Activated naive CD8-positive, alpha-beta T cell (primary cell): ENCODE data around the gene SLC25A47.
"Not testable (repeated sequence)": the region's sequence is repeated elsewhere in the genome, so short reads cannot be mapped to it uniquely, and the experiment has no call there.

Experiments used
- H3K27ac Mint-ChIP-seq: one replicate; pipeline ENCODE4 v1.8.0; 2021; ENCODE audit warnings: mixed read lengths
- H3K27me3 Mint-ChIP-seq: one replicate; pipeline ENCODE4 v1.8.0; 2021; ENCODE audit warnings: mixed read lengths
- H3K36me3 Mint-ChIP-seq: one replicate; pipeline ENCODE4 v1.8.0; 2021; ENCODE audit warnings: mixed read lengths
- H3K4me1 Mint-ChIP-seq: one replicate; pipeline ENCODE4 v1.8.0; 2021; ENCODE audit warnings: low read depth, mixed read lengths
- H3K4me3 Mint-ChIP-seq: one replicate; pipeline ENCODE4 v1.8.0; 2021; ENCODE audit warnings: mild to moderate bottlenecking, mixed read lengths
- H3K9me3 Mint-ChIP-seq: one replicate; pipeline ENCODE4 v1.8.0; 2021; ENCODE audit warnings: low read depth, mixed read lengths

SLC25A47 gene

DNA sequence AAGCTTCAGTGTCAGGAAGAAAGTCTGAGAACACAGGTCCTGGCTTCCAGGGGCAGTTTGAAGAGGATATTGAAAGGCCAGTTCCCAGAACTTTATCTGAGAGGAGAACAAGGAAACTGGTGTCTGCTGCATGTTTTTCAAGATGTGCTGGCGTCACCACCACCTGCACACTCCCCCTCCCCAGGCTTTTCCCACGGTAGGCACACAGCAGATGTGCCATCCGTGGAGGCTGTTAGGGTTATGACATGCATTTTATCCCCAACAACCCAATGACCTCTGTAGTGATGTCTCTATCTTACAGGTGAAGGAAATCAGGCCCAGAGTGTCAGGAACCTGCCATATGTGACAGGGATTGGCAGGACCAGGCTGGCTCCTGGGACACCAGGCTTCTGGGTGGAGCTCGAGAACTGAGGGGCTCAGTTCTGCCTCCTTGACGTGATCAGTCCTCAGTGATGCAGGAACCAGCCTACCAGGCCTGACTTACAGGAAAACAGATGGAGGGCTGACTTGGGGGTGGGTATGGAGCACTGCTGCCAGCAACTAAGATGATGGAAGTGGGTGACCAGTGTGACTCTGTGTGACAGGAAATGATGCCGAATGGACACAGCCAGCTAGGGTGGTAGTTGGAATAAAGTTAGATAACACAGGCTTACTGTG, 16.8 kb downstream of the SLC25A47 start:
- Mint-ChIP-seq H3K4me3 (no peak overlapping the region), H3K4me1 (peaks cover 14% of the 10 kb centered on the region), H3K27me3 (no peaks in the 10 kb centered on the region), H3K27ac (no peak overlapping the region), H3K9me3 (no peaks in the 10 kb centered on the region), H3K36me3 (peaks cover 11% of the 10 kb centered on the region)

- Mint-ChIP-seq H3K9me3 (no peaks in the 10 kb centered on the region), H3K27ac (no peak overlapping the region), H3K36me3 (peaks cover 11% of the 10 kb centered on the region), H3K4me3 (no peak overlapping the region), H3K4me1 (peaks cover 14% of the 10 kb centered on the region), H3K27me3 (no peaks in the 10 kb centered on the region)
These were observed 17.3 kb downstream of the SLC25A47 start for GRCh38 chr14:100340423-100340813.

- H3K27me3 Mint-ChIP-seq, result no peaks in the 10 kb centered on the region
- H3K4me1 Mint-ChIP-seq, result peaks cover 11% of the 10 kb centered on the region
- peak overlapping the region; percentile 23 for H3K27ac Mint-ChIP-seq
- no peak overlapping the region for H3K4me3 Mint-ChIP-seq
- peaks cover 11% of the 10 kb centered on the region for H3K36me3 Mint-ChIP-seq
- no peaks in the 10 kb centered on the region for H3K9me3 Mint-ChIP-seq
These were observed 18.3 kb downstream of the SLC25A47 start for GRCh38 chr14:100341301-100342031.

- Mint-ChIP-seq H3K27ac (peak overlapping the region; percentile 23), H3K9me3 (no peaks in the 10 kb centered on the region), H3K27me3 (no peaks in the 10 kb centered on the region), H3K36me3 (peaks cover 10% of the 10 kb centered on the region), H3K4me3 (no peak overlapping the region), H3K4me1 (peaks cover 11% of the 10 kb centered on the region)
These were observed 19.1 kb downstream of the SLC25A47 start for GRCh38 chr14:100342195-100342594.

GRCh38 chr14:100342826-100343225, 19.7 kb downstream of the SLC25A47 start:
- Mint-ChIP-seq H3K36me3 (peaks cover 10% of the 10 kb centered on the region), H3K4me1 (peaks cover 11% of the 10 kb centered on the region)
- H3K27me3 Mint-ChIP-seq, H3K4me3 Mint-ChIP-seq, H3K9me3 Mint-ChIP-seq, H3K27ac Mint-ChIP-seq: not testable (repeated sequence)

- Mint-ChIP-seq H3K4me1 (peaks cover 11% of the 10 kb centered on the region), H3K36me3 (peaks cover 10% of the 10 kb centered on the region)
- H3K27me3 Mint-ChIP-seq, H3K4me3 Mint-ChIP-seq, H3K27ac Mint-ChIP-seq, H3K9me3 Mint-ChIP-seq: not testable (repeated sequence)
These were observed 21.5 kb downstream of the SLC25A47 start for GRCh38 chr14:100344657-100345056.

DNA sequence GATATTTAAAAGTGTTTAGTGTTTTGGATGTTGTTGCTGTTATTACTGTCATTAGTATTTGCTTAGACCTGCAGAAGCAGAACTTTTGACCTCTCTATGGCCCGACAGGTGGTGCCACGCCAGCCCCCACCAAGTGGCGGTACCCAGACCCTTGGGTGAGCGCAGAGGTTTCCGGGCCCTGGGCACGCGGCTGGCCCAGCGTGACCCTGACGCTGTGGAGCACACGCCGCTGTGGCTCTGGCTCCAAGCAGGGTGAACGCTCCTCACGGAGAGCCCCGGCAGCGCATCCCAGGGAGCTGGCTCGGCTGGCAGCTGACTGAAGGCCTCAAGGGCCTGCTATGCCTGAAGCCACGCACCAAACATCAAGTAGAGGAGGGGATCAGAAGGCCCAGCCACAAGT, 22.6 kb downstream of the SLC25A47 start:
- Mint-ChIP-seq H3K27ac (no peak overlapping the region), H3K4me3 (no peak overlapping the region), H3K4me1 (peaks cover 11% of the 10 kb centered on the region), H3K36me3 (peaks cover 12% of the 10 kb centered on the region), H3K27me3 (no peaks in the 10 kb centered on the region), H3K9me3 (no peaks in the 10 kb centered on the region)

GRCh38 chr14:100346306-100347091, 23.4 kb downstream of the SLC25A47 start:
- Mint-ChIP-seq H3K4me3 (no peak overlapping the region), H3K4me1 (peaks cover 5% of the 10 kb centered on the region), H3K27me3 (no peaks in the 10 kb centered on the region), H3K9me3 (no peaks in the 10 kb centered on the region), H3K36me3 (peaks cover 16% of the 10 kb centered on the region), H3K27ac (no peak overlapping the region)

- Mint-ChIP-seq H3K36me3 (peaks cover 19% of the 10 kb centered on the region), H3K4me3 (no peak overlapping the region), H3K27me3 (no peaks in the 10 kb centered on the region), H3K27ac (no peak overlapping the region), H3K4me1 (no peaks in the 10 kb centered on the region), H3K9me3 (no peaks in the 10 kb centered on the region)
These were observed 25.2 kb downstream of the SLC25A47 start for GRCh38 chr14:100348253-100348729.

DNA sequence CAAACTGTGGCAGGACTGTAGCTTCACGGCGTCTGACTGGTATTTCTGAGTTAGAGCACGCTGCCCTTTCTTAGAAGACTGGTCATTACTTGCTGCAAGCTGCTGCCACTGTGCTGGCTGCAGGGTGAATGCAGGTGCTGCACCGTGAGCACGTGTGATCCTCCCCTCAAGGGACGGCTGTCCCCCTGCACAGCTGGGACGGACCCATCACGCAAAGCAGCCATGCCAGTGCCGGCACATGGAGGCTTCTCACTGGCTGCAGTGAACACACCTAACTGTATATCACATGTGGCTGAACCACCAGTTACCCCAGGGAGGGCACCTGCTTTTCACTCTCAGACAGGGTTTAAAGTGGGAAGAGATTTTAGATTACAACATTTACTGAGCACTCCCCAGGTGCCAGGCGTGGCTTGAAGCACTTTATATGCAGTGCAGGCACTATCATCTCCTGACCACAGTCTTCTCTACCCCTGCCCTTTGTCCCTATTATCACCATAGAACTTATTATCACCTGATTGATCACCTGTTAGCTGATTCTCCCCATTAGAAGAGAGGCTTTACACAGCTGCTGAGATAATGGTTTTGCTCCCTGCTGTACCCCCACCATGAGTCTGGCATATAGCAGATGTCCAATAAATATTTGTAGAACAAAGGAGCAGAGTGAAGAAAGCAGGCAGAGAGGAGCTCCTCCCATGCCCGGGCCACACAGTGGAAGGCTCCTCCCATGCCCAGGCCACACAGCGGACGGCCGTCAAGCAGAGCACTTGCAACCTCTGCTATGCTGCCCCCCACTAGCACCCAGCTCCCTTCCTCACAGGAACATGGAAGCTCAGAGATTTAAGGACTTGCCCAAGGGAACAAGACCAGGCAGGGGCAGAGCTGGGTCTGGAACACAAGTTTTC, 25.9 kb downstream of the SLC25A47 start:
- Mint-ChIP-seq H3K4me3 (no peak overlapping the region), H3K36me3 (peaks cover 19% of the 10 kb centered on the region), H3K27ac (no peak overlapping the region), H3K4me1 (no peaks in the 10 kb centered on the region), H3K9me3 (no peaks in the 10 kb centered on the region), H3K27me3 (no peaks in the 10 kb centered on the region)

DNA sequence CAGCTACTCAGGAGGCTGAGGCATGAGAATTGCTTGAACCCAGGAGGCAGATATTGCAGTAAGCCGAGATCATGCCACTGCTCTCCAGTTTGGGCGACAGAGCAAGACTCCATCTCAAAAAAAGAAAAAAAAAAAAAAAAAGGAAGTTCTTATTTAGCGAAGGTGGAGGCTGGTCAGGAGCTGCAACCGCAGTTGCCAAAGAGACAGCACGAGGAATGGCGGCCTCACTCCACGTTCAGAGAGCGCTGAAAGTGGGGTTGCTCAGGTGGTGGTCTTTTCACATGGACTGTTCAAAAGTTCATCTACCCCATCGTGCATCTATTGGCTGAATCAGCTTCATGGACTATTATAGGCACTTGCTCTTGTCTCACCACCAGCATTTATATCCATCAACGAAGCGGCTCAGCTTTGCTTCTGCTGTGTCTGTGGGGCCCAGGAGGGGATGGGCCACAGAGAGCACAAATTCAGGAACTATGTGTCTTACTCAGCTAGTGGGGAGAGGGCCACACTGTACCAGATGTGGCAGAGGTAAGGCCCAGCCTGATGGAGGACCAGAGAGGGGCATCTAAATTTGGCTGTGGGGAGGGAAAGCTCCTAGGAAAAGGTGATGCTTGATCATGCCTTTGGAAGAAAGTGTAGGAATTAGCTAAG, 27.3 kb downstream of the SLC25A47 start:
- Mint-ChIP-seq H3K27me3 (no peaks in the 10 kb centered on the region), H3K9me3 (no peaks in the 10 kb centered on the region), H3K27ac (no peak overlapping the region), H3K4me3 (no peak overlapping the region), H3K36me3 (peaks cover 23% of the 10 kb centered on the region), H3K4me1 (no peaks in the 10 kb centered on the region)

DNA sequence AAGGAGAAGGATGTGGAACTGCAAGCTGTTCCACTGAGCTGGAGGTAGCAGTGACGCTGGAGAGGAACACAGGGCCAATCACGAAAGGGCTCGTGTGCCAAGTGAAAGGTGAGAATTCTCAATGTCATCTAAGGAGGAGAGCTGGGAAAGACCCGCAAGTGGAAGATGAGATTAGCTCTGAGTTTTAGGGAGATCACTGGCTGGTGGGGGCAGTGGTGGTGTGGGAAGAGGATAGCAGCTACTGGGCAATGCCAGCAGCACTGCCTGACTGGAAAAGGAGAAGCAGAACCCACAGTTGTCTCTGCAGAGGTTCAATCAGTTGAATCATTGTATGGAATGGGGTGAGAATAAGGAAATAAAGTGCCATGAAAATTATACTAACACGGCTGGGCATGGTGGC, 27.8 kb downstream of the SLC25A47 start:
- no peaks in the 10 kb centered on the region for H3K4me1 Mint-ChIP-seq
- peaks cover 25% of the 10 kb centered on the region for H3K36me3 Mint-ChIP-seq
- H3K4me3 Mint-ChIP-seq, result no peak overlapping the region
- H3K9me3 Mint-ChIP-seq, result no peaks in the 10 kb centered on the region
- no peak overlapping the region for H3K27ac Mint-ChIP-seq
- no peaks in the 10 kb centered on the region for H3K27me3 Mint-ChIP-seq

GRCh38 chr14:100358396-100358795, 35.3 kb downstream of the SLC25A47 start:
- Mint-ChIP-seq H3K4me3 (no peak overlapping the region), H3K4me1 (peaks cover 11% of the 10 kb centered on the region), H3K9me3 (no peaks in the 10 kb centered on the region), H3K27me3 (no peaks in the 10 kb centered on the region), H3K36me3 (peaks cover 45% of the 10 kb centered on the region), H3K27ac (no peak overlapping the region)

DNA sequence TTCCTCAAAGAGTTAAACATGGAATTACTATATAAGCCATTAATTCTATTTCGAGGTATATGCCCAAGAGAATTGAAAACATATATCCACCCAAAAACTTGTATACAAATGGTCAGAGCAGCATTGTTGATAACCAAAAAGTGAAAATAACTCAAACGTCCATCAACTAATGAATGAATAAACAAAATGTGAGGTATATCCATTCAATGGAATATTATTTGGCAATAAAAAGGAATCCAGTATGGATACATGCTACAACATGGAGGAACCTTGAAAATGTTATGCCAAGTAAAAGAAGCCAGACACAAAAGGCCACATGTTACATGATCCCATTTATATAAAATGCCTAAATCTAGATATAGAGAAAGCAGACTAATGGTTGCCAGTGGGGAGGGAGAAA, 36.0 kb downstream of the SLC25A47 start:
- Mint-ChIP-seq H3K4me1 (peaks cover 11% of the 10 kb centered on the region), H3K4me3 (no peak overlapping the region), H3K27ac (no peak overlapping the region), H3K36me3 (peaks cover 42% of the 10 kb centered on the region), H3K9me3 (no peaks in the 10 kb centered on the region), H3K27me3 (no peaks in the 10 kb centered on the region)
